ENCODE results near the gene COMT. TPM values are rescaled to one million over a fixed set of nuclear protein-coding genes. Genes with fewer than 3 reads are reported as not detected.

The COMT gene
- total RNA-seq, 2 experiments from 2014 or later, result 92.8 to 97.1 TPM

GRCh38 chr22:19948057-19948760, 6.6 kb downstream of the COMT start:
- Mint-ChIP-seq H3K4me1 (ENCODE audit: low read depth) (peaks cover 31% of the 10 kb centered on the region), H3K36me3 (ENCODE audit: low read depth) (peaks cover 17% of the 10 kb centered on the region), H3K27me3 (ENCODE audit: low read depth) (no peaks in the 10 kb centered on the region), H3K9me3 (ENCODE audit: insufficient read depth) (no peaks in the 10 kb centered on the region), H3K27ac (no peak overlapping the region), H3K4me3 (no peak overlapping the region)
- ChIA-PET POLR2A (interaction anchor here (0.7 kb wide), 1 partner anchor 52 kb away, joined by 4 read pairs; no protein-coding TSS in a partner anchor), CTCF (interaction anchor here (0.8 to 2.4 kb wide), 10 partner anchors 10 to 251 kb away, joined by 3 to 10 read pairs (median 4); no protein-coding TSS in a partner anchor)
- ATAC-seq (no peak), DNase-seq (no peak)

GRCh38 chr22:19951346-19951745, 9.8 kb downstream of the COMT start:
- Mint-ChIP-seq H3K36me3 (ENCODE audit: low read depth) (peaks cover 18% of the 10 kb centered on the region), H3K27ac (no peak overlapping the region), H3K4me3 (no peak overlapping the region), H3K9me3 (ENCODE audit: insufficient read depth) (no peaks in the 10 kb centered on the region), H3K27me3 (ENCODE audit: low read depth) (no peaks in the 10 kb centered on the region), H3K4me1 (ENCODE audit: low read depth) (peaks cover 39% of the 10 kb centered on the region)
- ATAC-seq (no peak), DNase-seq (no peak)
- ChIA-PET POLR2A (no interaction called here), CTCF (no interaction called here)

GRCh38 chr22:19955241-19956128, 13.9 kb downstream of the COMT start:
- H3K4me3 Mint-ChIP-seq, result peak overlapping the region; percentile 63
- POLR2A ChIA-PET, result interaction anchor here (1.8 kb wide), 1 partner anchor 14 kb away, joined by 10 read pairs; the partner anchor contains the start of genes COMT and TXNRD2
- ATAC-seq, result peak; percentile 74
- peaks cover 14% of the 10 kb centered on the region for H3K36me3 Mint-ChIP-seq (ENCODE audit: low read depth)
- DNase-seq, result peak; percentile 63
- no peaks in the 10 kb centered on the region for H3K27me3 Mint-ChIP-seq (ENCODE audit: low read depth)
- peaks cover 35% of the 10 kb centered on the region for H3K4me1 Mint-ChIP-seq (ENCODE audit: low read depth)
- peak overlapping the region; percentile 98 for H3K27ac Mint-ChIP-seq
- CTCF ChIA-PET, result interaction anchor here (1.0 to 2.5 kb wide), 6 partner anchors 13 to 232 kb away, joined by 3 to 25 read pairs (median 4); partner anchors contain the start of genes COMT, GP1BB and TXNRD2
- H3K9me3 Mint-ChIP-seq (ENCODE audit: insufficient read depth), result no peaks in the 10 kb centered on the region

GRCh38 chr22:19957445-19957844, 15.9 kb downstream of the COMT start:
- Mint-ChIP-seq H3K27ac (no peak overlapping the region), H3K36me3 (ENCODE audit: low read depth) (peaks cover 6% of the 10 kb centered on the region), H3K4me3 (no peak overlapping the region), H3K4me1 (ENCODE audit: low read depth) (peaks cover 40% of the 10 kb centered on the region), H3K27me3 (ENCODE audit: low read depth) (no peaks in the 10 kb centered on the region), H3K9me3 (ENCODE audit: insufficient read depth) (no peaks in the 10 kb centered on the region)
- DNase-seq (no peak), ATAC-seq (no peak)
- ChIA-PET POLR2A (no interaction called here), CTCF (interaction anchor here (1.8 kb wide), 1 partner anchor 9 kb away, joined by 6 read pairs; no protein-coding TSS in a partner anchor)

GRCh38 chr22:19958083-19959042, 16.8 kb downstream of the COMT start:
- Mint-ChIP-seq H3K27ac (no peak overlapping the region), H3K4me3 (no peak overlapping the region), H3K36me3 (ENCODE audit: low read depth) (peaks cover 6% of the 10 kb centered on the region), H3K27me3 (ENCODE audit: low read depth) (no peaks in the 10 kb centered on the region), H3K9me3 (ENCODE audit: insufficient read depth) (no peaks in the 10 kb centered on the region), H3K4me1 (ENCODE audit: low read depth) (peaks cover 39% of the 10 kb centered on the region)
- ChIA-PET POLR2A (no interaction called here), CTCF (interaction anchor here (1.3 to 1.8 kb wide), 2 partner anchors 10 to 228 kb away, joined by 3 to 6 read pairs; no protein-coding TSS in a partner anchor)
- no peak for ATAC-seq
- no peak for DNase-seq

GRCh38 chr22:19959043-19959586, 17.5 kb downstream of the COMT start:
- POLR2A ChIA-PET, result no interaction called here
- Mint-ChIP-seq H3K27me3 (ENCODE audit: low read depth) (no peaks in the 10 kb centered on the region), H3K36me3 (ENCODE audit: low read depth) (peaks cover 8% of the 10 kb centered on the region), H3K27ac (no peak overlapping the region), H3K4me3 (no peak overlapping the region), H3K9me3 (ENCODE audit: insufficient read depth) (no peaks in the 10 kb centered on the region), H3K4me1 (ENCODE audit: low read depth) (peaks cover 32% of the 10 kb centered on the region)
- no peak for ATAC-seq
- CTCF ChIA-PET, result interaction anchor here (1.3 kb wide), 1 partner anchor 229 kb away, joined by 3 read pairs; no protein-coding TSS in a partner anchor
- no peak for DNase-seq

- no peaks in the 10 kb centered on the region for H3K9me3 Mint-ChIP-seq (ENCODE audit: insufficient read depth)
- peaks cover 25% of the 10 kb centered on the region for H3K4me1 Mint-ChIP-seq (ENCODE audit: low read depth)
- peaks cover 9% of the 10 kb centered on the region for H3K36me3 Mint-ChIP-seq (ENCODE audit: low read depth)
- H3K4me3 Mint-ChIP-seq, result no peak overlapping the region
- CTCF ChIA-PET, result interaction anchor here (1.3 kb wide), 1 partner anchor 230 kb away, joined by 3 read pairs; no protein-coding TSS in a partner anchor
- POLR2A ChIA-PET, result interaction anchor here (0.8 kb wide), 1 partner anchor 133 kb away, joined by 4 read pairs; no protein-coding TSS in a partner anchor
- no peak for ATAC-seq
- DNase-seq, result no peak
- no peaks in the 10 kb centered on the region for H3K27me3 Mint-ChIP-seq (ENCODE audit: low read depth)
- H3K27ac Mint-ChIP-seq, result no peak overlapping the region
These were observed 18.3 kb downstream of the COMT start for GRCh38 chr22:19959587-19960490.

- H3K4me1 Mint-ChIP-seq (ENCODE audit: low read depth), result peaks cover 17% of the 10 kb centered on the region
- ATAC-seq (no peak), DNase-seq (no peak)
- H3K4me3 Mint-ChIP-seq, result no peak overlapping the region
- no peak overlapping the region for H3K27ac Mint-ChIP-seq
- H3K36me3 Mint-ChIP-seq (ENCODE audit: low read depth), result peaks cover 7% of the 10 kb centered on the region
- CTCF ChIA-PET, result no interaction called here
- POLR2A ChIA-PET, result interaction anchor here (0.8 kb wide), 1 partner anchor 132 kb away, joined by 4 read pairs; no protein-coding TSS in a partner anchor
- H3K9me3 Mint-ChIP-seq (ENCODE audit: insufficient read depth), result no peaks in the 10 kb centered on the region
- no peaks in the 10 kb centered on the region for H3K27me3 Mint-ChIP-seq (ENCODE audit: low read depth)
These were observed 19.1 kb downstream of the COMT start for GRCh38 chr22:19960491-19961200.

- Mint-ChIP-seq H3K27me3 (ENCODE audit: low read depth) (no peaks in the 10 kb centered on the region), H3K27ac (no peak overlapping the region), H3K36me3 (ENCODE audit: low read depth) (peaks cover 5% of the 10 kb centered on the region), H3K9me3 (ENCODE audit: insufficient read depth) (no peaks in the 10 kb centered on the region), H3K4me1 (ENCODE audit: low read depth) (peaks cover 14% of the 10 kb centered on the region), H3K4me3 (no peak overlapping the region)
- ChIA-PET CTCF (no interaction called here), POLR2A (interaction anchor here (0.8 kb wide), 1 partner anchor 131 kb away, joined by 4 read pairs; no protein-coding TSS in a partner anchor)
- DNase-seq (no peak), ATAC-seq (no peak)
These were observed 19.6 kb downstream of the COMT start for GRCh38 chr22:19961201-19961580.

GRCh38 chr22:19961868-19962245, 20.3 kb downstream of the COMT start:
- ATAC-seq (no peak), DNase-seq (no peak)
- no peaks in the 10 kb centered on the region for H3K9me3 Mint-ChIP-seq (ENCODE audit: insufficient read depth)
- peaks cover 5% of the 10 kb centered on the region for H3K36me3 Mint-ChIP-seq (ENCODE audit: low read depth)
- POLR2A ChIA-PET, result no interaction called here
- CTCF ChIA-PET, result interaction anchor here (1.3 kb wide), 1 partner anchor 10 kb away, joined by 3 read pairs; no protein-coding TSS in a partner anchor
- H3K4me3 Mint-ChIP-seq, result no peak overlapping the region
- peaks cover 14% of the 10 kb centered on the region for H3K4me1 Mint-ChIP-seq (ENCODE audit: low read depth)
- no peak overlapping the region for H3K27ac Mint-ChIP-seq
- no peaks in the 10 kb centered on the region for H3K27me3 Mint-ChIP-seq (ENCODE audit: low read depth)

All from activated CD8-positive, alpha-beta T cell treated with anti-CD3 and anti-CD28 coated beads, Interleukin-2, amount 10 ng/mL, durations not matched to agents 7 days and 5 days (primary cell).